Amniotic stem cell (primary cell): ENCODE data around the gene STUM.
"Not testable (repeated sequence)": the region's sequence is repeated elsewhere in the genome, so short reads cannot be mapped to it uniquely, and the experiment has no call there.

Experiments
- DNase-seq: peaks from one replicate; lab custom pipeline; 2025; lab: John Stamatoyannopoulos, UW

The STUM gene

DNA sequence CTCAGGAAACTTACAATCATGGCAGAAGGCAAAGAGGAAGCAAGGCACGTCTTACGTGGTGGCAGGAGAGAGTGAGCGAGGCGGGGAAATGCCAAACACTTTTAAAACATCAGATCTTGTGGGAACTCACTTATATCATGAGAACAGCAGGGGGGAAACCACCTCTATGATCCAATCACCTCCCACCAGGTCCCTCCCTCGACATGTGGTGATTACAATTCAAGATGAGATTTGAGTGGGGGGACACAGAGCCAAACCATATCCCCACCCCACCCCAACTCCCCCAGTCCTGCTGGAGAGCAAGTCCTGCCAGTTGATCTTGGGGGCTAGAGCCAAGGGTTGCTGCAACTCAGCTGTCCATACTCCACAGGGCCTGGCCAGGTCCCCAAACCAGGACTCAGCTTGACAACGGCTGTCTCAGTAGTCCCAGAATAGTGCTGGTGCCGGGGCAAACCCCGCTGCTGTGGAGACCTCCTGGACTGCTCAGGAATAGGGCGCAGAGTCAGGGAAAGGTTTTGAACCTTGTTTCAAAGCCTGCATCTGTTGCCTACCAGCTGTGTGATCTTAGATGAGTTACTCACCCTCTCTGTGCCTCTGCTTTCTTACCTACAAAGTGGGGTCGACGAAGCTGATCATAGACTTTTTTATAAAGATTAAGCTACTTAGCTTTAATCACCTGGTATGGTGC is 79.5 kb downstream of the STUM start:
- DNase-seq, result no peak

- DNase-seq, result no peak
Observed at GRCh38 chr1:226628612-226629155, 80.1 kb downstream of the STUM start.

GRCh38 chr1:226629210-226629895 is 80.8 kb downstream of the STUM start:
- DNase-seq, result no peak

GRCh38 chr1:226629896-226630550 is 81.5 kb downstream of the STUM start:
- no peak for DNase-seq

GRCh38 chr1:226630592-226630991 is 82.0 kb downstream of the STUM start:
- DNase-seq, result no peak

GRCh38 chr1:226631229-226632000 is 82.9 kb downstream of the STUM start:
- no peak for DNase-seq

DNA sequence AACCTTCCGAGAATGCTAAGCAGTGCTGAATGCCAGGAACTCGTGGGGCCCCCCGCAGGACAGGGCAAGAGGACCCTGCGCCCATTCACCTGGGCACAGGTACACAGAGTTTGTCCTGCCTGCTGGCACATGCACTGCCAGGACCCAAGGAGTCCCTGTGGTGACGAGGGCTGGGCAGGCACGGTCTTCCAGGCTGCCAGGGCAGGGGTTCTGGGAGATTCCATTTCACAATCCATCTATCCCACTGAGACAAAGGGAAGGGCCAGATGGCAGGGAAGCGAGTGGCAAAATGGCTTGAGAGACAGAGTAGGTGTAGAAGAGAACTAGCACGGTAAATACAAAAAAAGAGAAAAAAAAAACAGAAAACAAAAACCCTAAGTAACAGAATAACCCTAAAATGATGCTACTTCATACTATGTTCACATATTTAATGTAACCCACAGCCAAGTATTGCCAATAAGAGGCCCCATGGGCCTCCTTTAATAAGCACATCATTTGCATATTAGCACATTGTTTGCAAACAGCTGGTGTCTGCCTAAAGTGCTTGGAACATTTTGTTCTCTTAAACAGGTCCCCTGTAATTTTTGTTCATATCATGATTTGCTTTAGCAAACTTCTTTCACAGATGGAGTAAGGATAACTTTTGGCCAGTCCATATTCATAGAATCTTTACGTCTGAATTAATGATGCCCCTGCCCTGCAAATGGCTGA is 83.8 kb downstream of the STUM start:
- DNase-seq, result no peak

GRCh38 chr1:226632922-226633351 is 84.4 kb downstream of the STUM start:
- no peak for DNase-seq

GRCh38 chr1:226633541-226634165 is 85.1 kb downstream of the STUM start:
- no peak for DNase-seq

DNA sequence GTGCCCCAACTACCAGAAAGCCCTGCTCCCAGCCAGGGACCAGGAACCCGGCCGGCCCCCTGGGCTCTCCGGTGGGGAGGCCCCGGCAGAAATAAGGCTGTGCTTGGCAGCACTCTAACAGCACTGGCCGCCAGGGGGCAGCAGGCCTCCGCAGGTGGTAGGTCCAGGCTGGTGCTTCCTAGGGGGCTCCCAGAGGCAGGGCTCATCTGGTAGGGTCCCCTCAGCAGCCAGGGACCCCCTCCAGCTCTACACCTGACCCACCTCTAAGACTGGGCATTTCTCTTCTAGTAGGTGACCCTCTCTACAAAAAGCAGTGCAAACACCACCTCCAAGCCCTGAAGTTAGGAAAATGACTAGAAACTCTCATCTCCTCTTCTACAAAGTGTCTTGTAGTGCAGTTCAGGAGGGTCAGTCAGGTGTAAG is 85.6 kb downstream of the STUM start:
- DNase-seq, result peak; percentile 22

- DNase-seq, result no peak
Observed at GRCh38 chr1:226634611-226635246, 86.2 kb downstream of the STUM start.

DNA sequence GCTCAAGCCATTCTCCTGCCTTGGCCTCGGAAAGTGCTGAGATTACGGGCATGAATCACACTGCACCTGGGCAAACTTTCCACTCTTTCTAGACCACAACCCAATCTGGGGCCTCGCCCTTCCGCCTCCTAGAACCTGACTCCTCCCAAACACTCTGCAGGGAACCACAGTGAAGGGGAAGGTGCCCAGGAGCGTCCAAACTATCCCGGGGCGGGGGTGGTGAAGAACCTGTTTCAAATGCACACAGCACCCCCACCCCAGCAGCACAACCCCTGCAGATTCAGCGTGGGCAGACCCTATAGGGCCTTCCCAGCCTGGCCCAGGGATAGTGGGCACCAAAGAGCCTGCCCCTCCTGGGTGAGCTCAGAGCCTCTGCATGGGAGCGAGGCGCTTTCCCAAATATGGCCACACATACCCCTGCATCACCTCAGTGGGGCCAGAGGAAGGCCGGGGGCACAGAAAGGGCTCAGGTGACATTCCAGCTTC is 86.9 kb downstream of the STUM start:
- DNase-seq, result no peak

DNA sequence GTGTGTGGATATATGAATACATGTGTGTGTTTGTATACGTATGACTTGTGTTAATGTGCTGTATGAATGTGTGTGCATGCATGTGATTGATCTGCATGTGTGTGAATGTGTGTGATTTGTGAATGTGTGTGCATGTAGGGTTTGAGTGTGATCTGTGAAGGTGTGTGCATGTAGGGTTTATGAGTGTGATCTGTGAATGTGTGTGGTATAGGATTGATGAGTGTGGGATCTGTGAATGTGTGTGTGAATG is 88.2 kb downstream of the STUM start:
- DNase-seq, result no peak

DNA sequence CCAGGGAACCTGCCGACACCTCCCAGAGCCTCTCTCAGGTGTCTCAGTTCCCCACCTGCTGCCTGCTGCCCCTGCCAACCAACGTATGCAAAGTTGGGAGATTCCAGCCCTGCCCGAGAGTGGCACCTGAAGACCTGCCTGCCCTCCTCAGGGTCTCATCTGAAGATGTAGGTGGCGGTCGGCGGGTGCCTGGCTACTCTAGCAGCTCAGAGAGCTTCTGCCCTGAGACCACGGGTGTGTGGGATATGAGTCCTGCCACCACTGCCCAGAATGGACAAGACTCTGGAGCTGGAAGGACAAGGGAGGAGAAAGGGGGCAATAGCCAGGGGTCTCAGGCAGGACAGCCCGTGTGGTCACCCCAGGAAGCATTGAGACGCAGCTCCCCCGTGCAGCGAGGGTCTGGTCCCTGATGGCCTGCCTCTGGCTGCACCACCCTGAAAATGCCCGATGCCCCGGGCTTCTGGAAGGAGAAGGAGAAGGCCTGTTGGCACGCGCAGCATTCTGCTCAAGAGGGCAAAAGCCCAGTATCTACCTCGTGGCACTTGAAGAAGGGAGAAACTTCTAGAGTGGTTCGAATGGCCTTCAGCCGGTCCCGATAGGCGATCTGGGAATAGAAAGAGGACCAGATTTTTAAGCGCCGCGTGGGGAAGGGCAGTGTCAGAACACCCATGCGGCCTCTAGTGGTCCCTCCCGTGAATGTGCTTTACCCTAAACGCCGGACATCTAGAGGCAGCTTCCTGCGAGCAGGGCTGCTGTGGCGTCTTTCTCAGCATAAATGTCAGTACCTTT is 88.8 kb downstream of the STUM start:
- DNase-seq, result no peak

DNA sequence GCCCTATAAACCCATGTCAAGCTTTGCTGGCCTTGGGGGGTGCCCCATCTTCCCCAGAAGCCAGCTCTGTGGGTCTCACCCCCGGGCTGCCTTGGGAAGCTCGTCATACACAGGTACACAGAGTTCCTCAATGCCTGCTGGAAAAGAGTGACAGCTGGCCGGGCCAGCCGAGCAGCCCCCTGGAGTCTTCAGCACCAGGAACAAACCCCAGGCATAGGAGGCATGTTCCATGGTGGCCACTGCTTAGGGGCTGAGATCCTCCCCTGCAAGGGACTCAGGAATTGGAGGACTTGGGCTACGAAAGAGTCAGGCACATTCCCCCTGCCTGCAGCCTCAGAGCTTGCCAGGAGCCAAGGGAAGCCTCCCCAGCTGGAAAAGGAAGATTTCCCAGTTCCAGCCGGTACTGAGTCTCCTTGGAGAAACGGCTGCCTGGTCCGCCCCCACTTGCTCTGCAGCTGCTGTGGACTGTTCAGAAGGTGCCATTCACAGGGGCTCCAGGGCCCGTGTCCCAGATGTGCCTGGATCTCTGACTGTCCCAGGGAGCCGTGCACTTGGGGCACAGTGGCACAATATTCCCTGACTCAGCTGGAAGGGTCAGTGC is 89.5 kb downstream of the STUM start:
- DNase-seq, result no peak

- DNase-seq, result no peak
Observed at GRCh38 chr1:226638608-226639007, 90.0 kb downstream of the STUM start.

- DNase-seq, result not testable (repeated sequence)
Observed at GRCh38 chr1:226639206-226639605, 90.6 kb downstream of the STUM start.

DNA sequence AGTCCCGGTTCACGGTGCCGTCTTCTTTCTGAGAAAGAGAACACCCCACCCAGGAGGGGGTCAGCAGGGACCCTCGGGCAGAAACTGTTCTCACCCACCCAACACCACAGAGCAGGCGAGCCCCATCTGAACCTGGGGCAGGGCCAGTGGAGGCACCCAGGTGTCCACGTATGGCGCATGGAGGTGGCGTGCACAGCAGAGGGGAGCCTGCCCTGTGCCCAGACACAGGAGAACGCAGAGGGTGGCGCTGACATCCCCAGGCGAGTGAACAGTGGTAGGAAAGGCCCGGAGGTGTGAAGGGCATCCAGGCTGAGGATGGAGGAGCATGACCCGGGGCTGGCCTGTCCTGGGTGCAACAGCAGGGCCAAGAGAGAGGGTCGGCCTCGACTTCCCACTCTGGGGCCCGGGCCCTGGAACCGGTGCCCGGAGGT is 91.1 kb downstream of the STUM start:
- DNase-seq, result no peak
